Coronary artery (tissue), 2 donors: ENCODE results near the gene CTNNBL1.

ENCODE experiments used
- DNase-seq: peaks from one replicate; pipeline ENCODE4 v3.0.0-alpha.2; 2017; ENCODE audit warnings: low spot score
- H3K27ac ChIP-seq, 2 donors: fragments of 200-600 bp; sonication (generic); one replicate each; pipeline ENCODE4 v1.5.1; 2016 to 2019
- H3K4me3 ChIP-seq: fragments of 200-600 bp; sonication (generic); 2 replicates; pipeline ENCODE4 v1.5.1; 2016; ENCODE audit warnings: mild to moderate bottlenecking, moderate library complexity
- TF ChIP-seq, protein P1 (sequence below): fragments of 200-600 bp; sonication (generic); IDR thresholded peaks from one replicate; pipeline ENCODE4 v1.5.1; 2019; ENCODE audit warnings: antibody characterized with exemption

Gene CTNNBL1

DNA sequence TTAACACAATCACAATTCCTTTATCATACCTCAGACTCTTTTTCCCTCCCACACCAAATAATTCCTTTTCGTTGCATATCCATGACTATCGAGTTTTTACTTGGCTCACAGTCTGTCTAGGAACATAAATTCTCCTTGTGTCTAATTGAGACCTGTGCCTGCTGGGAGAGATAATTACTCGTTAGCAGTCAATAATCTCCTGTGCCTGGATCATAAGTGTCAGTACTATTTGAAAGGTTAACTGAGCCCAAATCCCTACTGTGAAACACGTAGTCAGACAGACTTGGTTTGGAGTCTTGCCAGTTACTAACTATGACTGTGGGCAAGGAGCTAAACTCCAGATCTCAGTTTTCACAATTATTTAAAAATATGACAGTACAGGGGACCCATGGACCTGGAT, 5.7 kb upstream of the CTNNBL1 start:
- Histone ChIP-seq H3K27ac (no peak overlapping the region), H3K4me3 (no peak overlapping the region)
- DNase-seq = no peak
- TF ChIP-seq, protein P1, sequence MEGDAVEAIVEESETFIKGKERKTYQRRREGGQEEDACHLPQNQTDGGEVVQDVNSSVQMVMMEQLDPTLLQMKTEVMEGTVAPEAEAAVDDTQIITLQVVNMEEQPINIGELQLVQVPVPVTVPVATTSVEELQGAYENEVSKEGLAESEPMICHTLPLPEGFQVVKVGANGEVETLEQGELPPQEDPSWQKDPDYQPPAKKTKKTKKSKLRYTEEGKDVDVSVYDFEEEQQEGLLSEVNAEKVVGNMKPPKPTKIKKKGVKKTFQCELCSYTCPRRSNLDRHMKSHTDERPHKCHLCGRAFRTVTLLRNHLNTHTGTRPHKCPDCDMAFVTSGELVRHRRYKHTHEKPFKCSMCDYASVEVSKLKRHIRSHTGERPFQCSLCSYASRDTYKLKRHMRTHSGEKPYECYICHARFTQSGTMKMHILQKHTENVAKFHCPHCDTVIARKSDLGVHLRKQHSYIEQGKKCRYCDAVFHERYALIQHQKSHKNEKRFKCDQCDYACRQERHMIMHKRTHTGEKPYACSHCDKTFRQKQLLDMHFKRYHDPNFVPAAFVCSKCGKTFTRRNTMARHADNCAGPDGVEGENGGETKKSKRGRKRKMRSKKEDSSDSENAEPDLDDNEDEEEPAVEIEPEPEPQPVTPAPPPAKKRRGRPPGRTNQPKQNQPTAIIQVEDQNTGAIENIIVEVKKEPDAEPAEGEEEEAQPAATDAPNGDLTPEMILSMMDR = no peak

GRCh38 chr20:37690626-37691369, 3.0 kb upstream of the CTNNBL1 start:
- no peak for DNase-seq
- Histone ChIP-seq H3K27ac (no peak overlapping the region), H3K4me3 (no peak overlapping the region)
- TF ChIP-seq, protein P1 = no peak

GRCh38 chr20:37692459-37693166, 1.2 kb upstream of the CTNNBL1 start:
- TF ChIP-seq, protein P1 = no peak
- DNase-seq = no peak
- H3K4me3 ChIP-seq = no peak overlapping the region
- no peak overlapping the region for H3K27ac ChIP-seq

GRCh38 chr20:37693242-37693634, 592 bp upstream of the CTNNBL1 start:
- Histone ChIP-seq H3K27ac (no peak overlapping the region), H3K4me3 (peak overlapping the region; percentile 94)
- TF ChIP-seq, protein P1 = no peak
- DNase-seq = no peak

- no peak for DNase-seq
- Histone ChIP-seq H3K27ac (no peak overlapping the region), H3K4me3 (no peak overlapping the region)
- TF ChIP-seq, protein P1 = no peak
Observed at GRCh38 chr20:37695684-37696342, 2.0 kb downstream of the CTNNBL1 start.

DNA sequence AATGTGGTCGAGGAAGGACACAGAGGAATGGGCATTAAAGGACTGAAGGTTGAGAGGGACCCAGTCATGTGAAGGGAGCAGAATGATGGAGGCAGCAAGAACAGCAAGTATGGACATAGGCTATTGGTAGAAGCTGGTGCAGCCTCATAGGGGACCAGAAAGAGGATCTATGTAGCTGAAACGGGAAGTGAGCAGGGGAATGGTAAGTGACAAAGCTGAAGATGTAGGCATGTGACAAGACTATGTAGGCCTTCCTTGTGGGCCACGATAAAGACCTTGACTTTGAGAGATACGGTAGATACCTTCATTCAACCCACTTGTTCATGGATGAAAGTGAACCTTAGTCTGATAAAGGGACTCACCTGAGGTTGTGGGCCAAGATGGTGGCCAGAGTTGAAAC, 3.5 kb downstream of the CTNNBL1 start:
- no peak for DNase-seq

More for the DNA sequence above, 3.5 kb downstream of the CTNNBL1 start:
- TF ChIP-seq, protein P1 = no peak
- no peak overlapping the region for H3K27ac ChIP-seq
- no peak overlapping the region for H3K4me3 ChIP-seq
